ENCODE measurements around the gene DPH5.
"Not testable (repeated sequence)": the region's sequence is repeated elsewhere in the genome, so short reads cannot be mapped to it uniquely, and the experiment has no call there.

The DPH5 gene

GRCh38 chr1:101025657-101026429, at the start of gene DPH5:
Gene DPH5, minus strand, starts transcription at chr1:101025784. Its CDS starts 341 bp downstream, at chr1:101025443.
- DNase-seq (ENCODE audit: low spot score) (peak; percentile 76), FAIRE-seq (peak; percentile 46)

GRCh38 chr1:101073836-101074235, 48.3 kb upstream of the DPH5 start:
- FAIRE-seq: no peak
- no peak for DNase-seq (ENCODE audit: low spot score)

GRCh38 chr1:101071470-101071891, 45.9 kb upstream of the DPH5 start:
- no peak for DNase-seq (ENCODE audit: low spot score)
- FAIRE-seq: no peak

GRCh38 chr1:101069158-101069557, 43.6 kb upstream of the DPH5 start:
- FAIRE-seq (no peak), DNase-seq (ENCODE audit: low spot score) (no peak)

DNA sequence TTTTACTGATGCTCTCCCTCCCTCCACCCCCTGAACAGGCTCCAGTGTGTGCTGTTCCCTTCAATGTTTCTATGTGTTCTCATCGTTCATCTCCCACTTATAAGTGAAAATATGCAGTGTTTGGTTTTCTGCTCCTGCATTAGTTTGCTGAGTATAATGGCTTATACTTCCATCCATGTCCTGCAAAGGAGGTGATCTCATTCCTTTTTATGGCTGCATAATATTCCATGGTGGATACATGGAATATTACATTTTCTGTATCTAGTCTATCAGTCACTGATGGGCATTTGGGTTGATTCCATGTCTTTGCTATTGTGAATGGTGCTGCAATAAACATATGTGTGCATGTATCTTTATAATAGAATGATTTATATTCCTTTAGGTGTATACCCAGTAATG, 41.4 kb upstream of the DPH5 start:
- not testable (repeated sequence) for FAIRE-seq; DNase-seq (ENCODE audit: low spot score)

GRCh38 chr1:101066260-101066936, 40.8 kb upstream of the DPH5 start:
- FAIRE-seq: no peak

DNA sequence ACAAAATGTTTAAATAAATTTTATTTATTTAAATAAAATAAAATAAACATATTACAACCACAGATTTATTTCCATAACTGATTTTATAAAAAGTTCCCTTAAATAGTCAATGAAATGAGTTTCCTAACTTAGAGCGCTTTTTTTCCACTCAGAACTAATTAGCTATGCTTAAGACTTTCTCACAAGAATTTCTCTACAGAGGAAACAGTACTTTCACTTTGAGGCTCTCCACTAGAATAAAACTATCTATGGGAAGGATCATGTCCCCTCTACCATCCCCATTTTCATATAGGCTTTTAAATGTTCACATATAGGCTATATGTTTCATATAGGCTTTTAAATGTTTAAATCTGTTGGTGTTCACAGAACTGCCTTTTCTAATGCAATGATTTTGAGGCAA, 40.0 kb upstream of the DPH5 start:
- FAIRE-seq (no peak), DNase-seq (ENCODE audit: low spot score) (no peak)

More at GRCh38 chr1:101066260-101066936, 40.8 kb upstream of the DPH5 start:
- DNase-seq (ENCODE audit: low spot score): no peak

DNA sequence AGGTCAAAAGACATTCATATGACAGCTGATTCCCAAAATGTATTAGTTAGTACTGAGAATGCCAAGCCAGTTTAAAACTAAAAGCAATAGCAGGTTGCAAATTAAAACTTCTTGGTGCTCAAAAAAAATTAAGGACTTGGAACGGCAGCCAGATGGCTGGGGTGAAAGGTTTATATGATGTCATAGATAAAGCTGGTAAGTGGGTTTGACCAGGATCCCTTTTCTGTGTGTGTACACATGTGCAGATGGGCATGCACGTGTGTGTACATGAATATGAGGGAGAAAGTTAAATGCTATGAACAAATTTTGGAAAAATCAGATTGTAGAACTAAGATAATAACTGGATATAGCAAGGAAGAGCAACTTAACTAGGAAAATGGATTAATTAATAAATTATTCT, 39.1 kb upstream of the DPH5 start:
- FAIRE-seq (no peak), DNase-seq (ENCODE audit: low spot score) (no peak)

DNA sequence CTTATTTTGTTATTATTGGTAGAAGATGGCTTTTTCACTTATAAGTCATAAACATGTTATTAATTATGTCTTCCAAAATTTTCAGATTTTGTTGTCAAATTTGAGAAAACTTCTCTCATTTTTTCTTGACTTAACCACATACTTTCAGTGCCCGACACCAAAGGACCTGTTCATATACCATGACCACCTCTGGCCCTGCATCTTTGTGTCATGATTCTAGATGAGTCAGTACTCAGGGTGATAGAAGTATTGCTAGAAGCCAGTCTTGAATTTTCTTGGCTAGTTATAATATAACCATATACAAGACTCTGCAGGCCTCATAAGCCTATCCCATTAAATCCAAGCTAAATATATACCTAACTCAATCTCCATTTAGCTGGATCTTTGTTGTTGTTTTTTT, 35.4 kb upstream of the DPH5 start:
- DNase-seq (ENCODE audit: low spot score) (peak; percentile 78), FAIRE-seq (peak; percentile 99)

- no peak for FAIRE-seq
- no peak for DNase-seq (ENCODE audit: low spot score)
Observed at GRCh38 chr1:101059945-101060542, 34.5 kb upstream of the DPH5 start.

GRCh38 chr1:101055623-101056022, 30.0 kb upstream of the DPH5 start:
- DNase-seq (ENCODE audit: low spot score) (no peak), FAIRE-seq (no peak)

GRCh38 chr1:101051688-101052638, 26.4 kb upstream of the DPH5 start:
- FAIRE-seq (no peak), DNase-seq (ENCODE audit: low spot score) (no peak)

DNA sequence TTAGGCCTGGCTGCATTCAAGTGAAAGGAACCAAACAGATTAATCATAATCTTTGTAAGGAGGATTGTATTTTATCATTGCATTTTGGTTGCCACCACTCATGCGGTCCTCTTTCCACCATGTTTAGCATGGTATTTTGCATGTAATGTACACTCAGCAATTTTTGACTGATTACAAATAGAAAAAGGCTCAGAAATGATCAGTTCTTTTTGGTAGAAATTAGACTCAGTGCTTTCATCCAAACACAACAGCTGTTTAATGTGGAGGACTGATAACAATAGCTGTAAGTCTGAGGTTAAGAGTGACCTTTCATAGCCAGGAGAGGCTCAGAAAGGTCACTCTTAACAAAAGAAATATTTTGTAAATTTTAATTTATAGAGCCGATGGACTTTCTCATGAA, 25.3 kb upstream of the DPH5 start:
- DNase-seq (ENCODE audit: low spot score) (no peak), FAIRE-seq (no peak)

DNA sequence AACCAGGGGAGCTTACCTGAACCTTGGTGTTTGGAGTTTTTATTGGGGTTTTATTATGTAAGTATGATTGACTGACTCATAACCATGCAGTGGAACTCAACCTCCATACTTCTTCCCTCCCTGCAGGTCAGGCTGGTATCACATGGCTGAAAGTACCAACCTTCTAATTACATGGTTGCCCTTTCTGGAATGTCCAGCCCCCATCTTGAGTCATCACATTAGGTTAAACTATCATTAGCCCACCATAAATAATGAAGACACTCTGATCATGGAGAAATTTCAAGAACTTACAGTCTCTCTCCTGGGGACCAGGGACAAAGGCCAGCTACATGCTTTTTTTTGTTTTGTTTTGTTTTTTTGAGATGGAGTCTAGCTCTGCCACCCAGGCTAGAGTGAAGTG, 19.2 kb upstream of the DPH5 start:
- no peak for DNase-seq (ENCODE audit: low spot score)
- FAIRE-seq: no peak

DNA sequence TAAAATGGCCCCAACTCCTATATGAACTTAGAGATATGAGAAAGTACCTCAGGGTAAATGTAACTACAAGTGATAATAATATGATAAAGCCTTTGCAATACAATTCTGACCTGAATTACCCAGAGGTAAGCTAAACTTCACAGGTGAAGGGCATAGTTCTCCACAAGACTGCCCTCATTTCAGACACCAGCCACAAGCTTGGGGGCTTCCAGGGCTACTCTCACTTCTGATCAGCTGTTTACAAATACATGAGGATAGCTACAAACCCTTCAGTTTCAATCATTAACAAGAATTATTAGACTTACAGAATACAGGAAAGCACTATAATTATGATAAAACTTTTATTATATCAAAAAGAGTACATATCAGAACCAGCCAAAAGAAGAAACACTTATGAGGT, 18.7 kb upstream of the DPH5 start:
- DNase-seq (ENCODE audit: low spot score): no peak
- no peak for FAIRE-seq

DNA sequence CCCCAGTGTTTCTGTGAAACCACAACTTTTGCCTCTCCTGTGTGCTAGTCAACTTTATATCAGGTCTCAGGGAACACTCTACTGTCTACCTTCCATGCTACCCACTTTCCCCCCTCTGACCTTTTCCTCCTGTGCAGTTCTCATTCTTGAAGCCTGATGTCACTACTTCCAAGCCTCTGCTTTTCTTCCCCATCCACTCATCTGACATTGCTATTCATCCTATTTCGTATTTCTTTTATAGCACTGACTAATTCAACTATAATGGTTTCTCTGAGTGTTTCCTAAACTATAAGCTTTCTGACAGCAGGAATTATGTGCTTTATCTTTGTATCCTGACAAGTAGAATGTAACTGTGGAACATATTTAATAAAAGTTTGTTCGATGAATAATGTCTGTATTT, 18.2 kb upstream of the DPH5 start:
- DNase-seq (ENCODE audit: low spot score) (peak; percentile 69), FAIRE-seq (peak; percentile 80)

DNA sequence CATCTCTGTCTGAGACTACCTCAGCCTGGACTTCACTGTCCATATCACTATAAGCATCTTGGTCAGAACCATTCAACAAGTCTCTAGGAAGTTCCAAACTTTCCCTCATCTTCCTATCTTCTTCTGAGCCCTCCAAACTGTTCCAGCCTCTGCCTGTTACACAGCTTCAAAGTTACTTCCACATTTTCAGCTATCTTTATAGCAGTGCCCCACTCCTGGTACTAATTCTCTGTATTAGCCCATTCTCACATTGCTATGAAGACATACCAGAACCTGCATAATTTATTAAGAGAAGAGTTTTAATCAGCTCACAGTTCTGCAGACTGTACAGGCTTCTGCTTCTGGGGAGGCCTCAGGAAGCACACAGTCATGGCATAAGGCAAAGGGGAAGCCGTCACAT, 15.7 kb upstream of the DPH5 start:
- DNase-seq (ENCODE audit: low spot score) (no peak), FAIRE-seq (no peak)

GRCh38 chr1:101040666-101041065, 15.1 kb upstream of the DPH5 start:
- DNase-seq (ENCODE audit: low spot score) (no peak), FAIRE-seq (no peak)

GRCh38 chr1:101039245-101039644, 13.7 kb upstream of the DPH5 start:
- no peak for DNase-seq (ENCODE audit: low spot score)
- no peak for FAIRE-seq

DNA sequence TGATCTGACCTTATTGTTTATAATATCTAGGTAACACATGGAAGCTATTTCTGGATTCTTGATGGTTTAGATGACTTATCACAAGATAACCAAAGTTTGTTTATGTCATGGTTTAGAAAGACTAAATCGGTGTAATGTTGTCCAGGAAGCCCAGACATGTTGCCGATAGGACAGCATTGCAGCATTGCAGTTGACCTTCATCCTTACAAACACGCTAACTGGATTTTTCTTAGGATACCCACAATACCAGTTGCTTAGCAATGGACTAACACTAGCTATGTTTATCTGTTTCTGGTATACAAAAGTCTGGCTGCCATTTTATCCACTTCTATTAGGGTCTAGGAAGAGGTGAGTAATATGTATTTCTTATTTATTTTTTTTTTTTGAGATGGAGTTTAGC, 11.7 kb upstream of the DPH5 start:
- FAIRE-seq (no peak), DNase-seq (ENCODE audit: low spot score) (no peak)

GRCh38 chr1:101033017-101033416, 7.4 kb upstream of the DPH5 start:
- no peak for FAIRE-seq
- no peak for DNase-seq (ENCODE audit: low spot score)
